ENCODE data around the gene MSANTD2.

MSANTD2 gene

GRCh38 chr11:124752471-124753102, 47.6 kb downstream of the MSANTD2 start:
- H3K4me3 ChIP-seq (ENCODE audit: low read depth, low read length): no peak overlapping the region
- DNase-seq (ENCODE audit: low read depth): no peak
- TF ChIP-seq, protein P1, sequence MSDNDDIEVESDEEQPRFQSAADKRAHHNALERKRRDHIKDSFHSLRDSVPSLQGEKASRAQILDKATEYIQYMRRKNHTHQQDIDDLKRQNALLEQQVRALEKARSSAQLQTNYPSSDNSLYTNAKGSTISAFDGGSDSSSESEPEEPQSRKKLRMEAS (IDR thresholded peaks at IDR 0.05; ENCODE audit: low read depth, low read length): no peak

DNA sequence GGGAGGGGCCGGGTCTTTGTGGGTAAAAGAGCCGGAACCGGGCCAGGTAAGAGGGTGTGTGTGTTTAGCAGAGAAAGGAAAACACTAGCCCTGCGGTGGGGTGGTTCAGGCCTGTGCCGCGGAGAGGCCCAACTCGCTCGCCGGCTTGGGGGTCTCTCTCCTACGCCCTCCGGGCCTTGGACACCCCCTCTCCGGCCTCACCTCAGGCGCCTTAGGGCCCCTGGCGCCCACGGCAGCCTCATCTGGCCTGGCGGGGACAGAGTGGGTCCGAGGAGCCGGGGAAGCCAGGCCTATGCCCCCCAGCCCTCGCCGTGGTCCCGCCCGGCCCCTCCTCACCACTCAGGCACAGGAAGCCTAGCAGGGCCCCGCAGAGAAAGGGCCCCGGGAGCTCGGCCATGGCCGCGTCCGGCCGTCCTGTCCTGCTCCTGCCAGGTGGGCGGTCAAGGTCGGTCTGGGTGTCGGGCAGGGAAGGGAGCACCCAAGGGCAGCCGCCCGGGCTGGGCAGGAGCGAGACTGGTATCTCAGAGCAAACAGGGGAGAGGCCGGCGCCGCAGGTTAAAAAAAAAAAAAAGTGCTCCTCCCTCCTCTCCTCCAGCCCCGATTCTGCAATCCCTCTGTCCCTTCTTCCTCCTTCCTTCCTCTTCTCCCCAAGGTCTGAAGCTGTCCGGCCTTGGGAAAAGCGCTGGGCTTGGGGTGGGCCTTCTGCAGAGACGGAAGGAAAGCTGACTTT, 48.3 kb downstream of the MSANTD2 start, which contains the start of gene VSIG2:
VSIG2 (minus strand) TSS at position 515 of the 730 bp plus-strand sequence; CDS start at position 397, 118 bp downstream.
- no peak for DNase-seq (ENCODE audit: low read depth)
- TF ChIP-seq, protein P1 (IDR thresholded peaks at IDR 0.05; ENCODE audit: low read depth, low read length): no peak
- TF ChIP-seq, protein P2, sequence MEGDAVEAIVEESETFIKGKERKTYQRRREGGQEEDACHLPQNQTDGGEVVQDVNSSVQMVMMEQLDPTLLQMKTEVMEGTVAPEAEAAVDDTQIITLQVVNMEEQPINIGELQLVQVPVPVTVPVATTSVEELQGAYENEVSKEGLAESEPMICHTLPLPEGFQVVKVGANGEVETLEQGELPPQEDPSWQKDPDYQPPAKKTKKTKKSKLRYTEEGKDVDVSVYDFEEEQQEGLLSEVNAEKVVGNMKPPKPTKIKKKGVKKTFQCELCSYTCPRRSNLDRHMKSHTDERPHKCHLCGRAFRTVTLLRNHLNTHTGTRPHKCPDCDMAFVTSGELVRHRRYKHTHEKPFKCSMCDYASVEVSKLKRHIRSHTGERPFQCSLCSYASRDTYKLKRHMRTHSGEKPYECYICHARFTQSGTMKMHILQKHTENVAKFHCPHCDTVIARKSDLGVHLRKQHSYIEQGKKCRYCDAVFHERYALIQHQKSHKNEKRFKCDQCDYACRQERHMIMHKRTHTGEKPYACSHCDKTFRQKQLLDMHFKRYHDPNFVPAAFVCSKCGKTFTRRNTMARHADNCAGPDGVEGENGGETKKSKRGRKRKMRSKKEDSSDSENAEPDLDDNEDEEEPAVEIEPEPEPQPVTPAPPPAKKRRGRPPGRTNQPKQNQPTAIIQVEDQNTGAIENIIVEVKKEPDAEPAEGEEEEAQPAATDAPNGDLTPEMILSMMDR (IDR thresholded peaks at IDR 0.05; ENCODE audit: low read depth, low read length): no peak
- TF ChIP-seq POLR2A (IDR thresholded peaks at IDR 0.05; ENCODE audit: extremely low read depth, insufficient read length): no peak
- no peak for TF ChIP-seq MYC (IDR thresholded peaks at IDR 0.05; ENCODE audit: low read depth, low read length)
- H3K4me3 ChIP-seq (ENCODE audit: low read depth, low read length): no peak within 1 kb of the TSS

- H3K4me3 ChIP-seq (ENCODE audit: low read depth, low read length): no peak overlapping the region
These were observed 48.8 kb downstream of the MSANTD2 start for GRCh38 chr11:124751391-124751740.

DNA sequence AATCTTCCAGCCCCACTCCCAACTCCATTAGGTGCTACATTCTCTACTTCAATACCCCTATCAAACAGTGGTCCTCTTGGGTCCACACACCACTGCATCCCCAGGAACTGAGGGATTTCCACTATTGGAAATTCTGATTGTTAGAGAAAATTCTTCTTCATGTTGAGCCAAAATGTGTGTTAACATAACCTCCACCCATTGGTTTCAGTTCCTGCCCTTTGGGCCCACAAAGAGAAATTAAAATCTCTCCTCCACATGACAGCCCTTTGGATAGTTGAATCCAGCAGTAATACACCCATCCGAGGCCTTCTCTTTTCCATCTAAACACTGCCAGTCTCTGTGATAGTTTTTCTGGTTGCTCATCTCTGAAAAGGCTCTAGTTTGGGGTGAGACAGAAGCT, 50.3 kb downstream of the MSANTD2 start:
- DNase-seq (ENCODE audit: low read depth): no peak
- H3K4me3 ChIP-seq (ENCODE audit: low read depth, low read length): no peak overlapping the region
- TF ChIP-seq, protein P2 (IDR thresholded peaks at IDR 0.05; ENCODE audit: low read depth, low read length): no peak
- TF ChIP-seq POLR2A (IDR thresholded peaks at IDR 0.05; ENCODE audit: extremely low read depth, insufficient read length): no peak
- TF ChIP-seq MYC (IDR thresholded peaks at IDR 0.05; ENCODE audit: low read depth, low read length): no peak
- TF ChIP-seq, protein P1 (IDR thresholded peaks at IDR 0.05; ENCODE audit: low read depth, low read length): no peak

More at GRCh38 chr11:124751391-124751740, 48.8 kb downstream of the MSANTD2 start:
- TF ChIP-seq POLR2A (IDR thresholded peaks at IDR 0.05; ENCODE audit: extremely low read depth, insufficient read length) (no peak), MYC (IDR thresholded peaks at IDR 0.05; ENCODE audit: low read depth, low read length) (no peak)
- TF ChIP-seq, protein P2 (IDR thresholded peaks at IDR 0.05; ENCODE audit: low read depth, low read length): no peak
- TF ChIP-seq, protein P1 (IDR thresholded peaks at IDR 0.05; ENCODE audit: low read depth, low read length): no peak
- no peak for DNase-seq (ENCODE audit: low read depth)

DNA sequence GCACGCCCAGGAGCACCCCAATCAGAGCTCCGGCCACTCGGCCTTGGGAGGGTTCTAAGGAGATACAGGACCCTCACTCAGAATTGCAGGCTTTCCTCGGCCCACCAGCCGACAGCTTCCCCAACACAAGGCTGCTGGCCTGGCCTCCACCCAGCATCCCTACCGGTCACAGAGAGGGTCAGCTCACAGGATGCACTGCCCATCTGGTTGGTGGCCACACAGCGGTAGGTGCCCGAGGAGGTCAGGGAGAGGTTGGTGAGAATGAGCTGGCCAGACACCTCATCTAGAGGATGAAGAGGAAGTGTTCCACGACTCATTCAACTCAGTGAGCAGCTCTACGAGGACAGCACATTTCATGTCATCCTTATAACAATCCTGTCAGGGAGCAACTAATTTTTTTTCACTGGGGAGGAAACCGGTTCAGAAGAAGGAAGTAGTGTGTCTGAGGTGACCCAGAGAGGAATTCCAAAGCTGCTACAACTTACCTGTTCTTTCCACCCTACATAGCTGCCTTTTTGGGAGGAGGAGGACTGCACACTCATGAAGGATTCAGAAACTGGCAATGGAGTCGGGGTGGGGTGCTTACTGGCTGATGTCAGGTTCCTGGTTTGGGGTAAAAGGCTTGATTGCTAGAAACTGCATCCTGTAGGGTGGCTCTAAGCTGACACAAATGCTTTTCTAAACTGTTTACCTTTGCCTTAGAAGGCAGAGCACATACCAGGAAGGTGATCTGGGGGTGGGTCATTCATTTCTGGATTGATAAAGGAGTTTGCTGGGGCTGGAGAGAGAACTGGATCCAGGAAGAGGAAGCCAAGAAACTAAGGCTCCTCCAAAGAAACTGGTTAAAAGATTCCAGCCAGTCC, 51.5 kb downstream of the MSANTD2 start:
- TF ChIP-seq POLR2A (IDR thresholded peaks at IDR 0.05; ENCODE audit: extremely low read depth, insufficient read length): no peak
- TF ChIP-seq, protein P1 (IDR thresholded peaks at IDR 0.05; ENCODE audit: low read depth, low read length): no peak
- TF ChIP-seq, protein P2 (IDR thresholded peaks at IDR 0.05; ENCODE audit: low read depth, low read length): no peak
- no peak for DNase-seq (ENCODE audit: low read depth)

More for the DNA sequence above, 51.5 kb downstream of the MSANTD2 start:
- no peak overlapping the region for H3K4me3 ChIP-seq (ENCODE audit: low read depth, low read length)

Measured in NB4 (cell line).